ENCODE data around the gene PHB1. TPM values are rescaled to one million over a fixed set of nuclear protein-coding genes. Genes with fewer than 3 reads are reported as not detected.

Gene PHB1
- total RNA-seq, 1 experiment from 2014 or later, result 325 TPM

DNA sequence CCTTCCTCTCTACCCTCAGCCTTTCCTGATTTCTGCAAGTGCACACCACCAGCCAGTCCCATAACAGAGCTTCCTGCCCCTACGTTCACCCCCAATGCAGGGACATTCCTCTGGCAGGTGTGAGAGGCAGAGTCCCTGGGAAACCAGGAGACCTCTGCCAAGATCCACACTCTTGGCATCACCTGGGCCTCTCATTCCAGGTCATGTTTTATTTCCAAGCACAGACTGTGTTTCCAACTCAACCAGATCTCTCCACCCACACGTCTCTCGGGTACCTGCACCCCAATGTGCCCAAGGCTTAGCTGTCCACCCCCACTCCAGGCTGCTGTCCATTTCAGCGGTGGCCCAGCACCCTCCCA, 21.0 kb upstream of the PHB1 start:
- WGBS (ENCODE audit: extremely low coverage, insufficient read length, low lambda C conversion rate), result no CpG with 5 or more reads among the region's 4 CpGs
- H3K4me1 Mint-ChIP-seq, result peaks cover 31 to 40% of the 10 kb centered on the region in 2 experiments
- no peaks in the 10 kb centered on the region for H3K9me3 ChIP-seq (ENCODE audit: control insufficient read depth, low read depth, low read length)
- no peak overlapping the region for H2BK15ac ChIP-seq (ENCODE audit: low read depth, low read length)
- H3K27me3 Mint-ChIP-seq (ENCODE audit: low read depth), result peaks cover 48% of the 10 kb centered on the region
- H3K9ac ChIP-seq (ENCODE audit: extremely low read depth, insufficient read length, low read length), result no peak overlapping the region
- no peak overlapping the region for H4K8ac ChIP-seq (replicated peaks; ENCODE audit: insufficient read length, low read depth, low read length)
- H4K91ac ChIP-seq (ENCODE audit: insufficient read length, low read depth, low read length), result no peak overlapping the region
- H3K27ac ChIP-seq (ENCODE audit: insufficient read length, low read depth, low read length), result no peak overlapping the region
- H2BK20ac ChIP-seq (ENCODE audit: low read depth, low read length, poor library complexity, severe bottlenecking), result no peak overlapping the region
- no peak overlapping the region for H3K14ac ChIP-seq (ENCODE audit: insufficient read depth, low read length)
- no peak overlapping the region for H2BK120ac ChIP-seq (ENCODE audit: low read depth, low read length, poor library complexity, severe bottlenecking)
- no peak for DNase-seq
- no peak overlapping the region for H3T11ph ChIP-seq (ENCODE audit: low read length)
- H2BK5ac ChIP-seq (ENCODE audit: insufficient read length, low read length), result no peak overlapping the region
- no peaks in the 10 kb centered on the region; a peak in 1 of 7 replicates for H3K36me3 Mint-ChIP-seq (ENCODE audit: insufficient read depth in 1 of 3, low read depth in 3 of 3)
- H3K27me3 ChIP-seq (ENCODE audit: insufficient read depth, low read length), result no peaks in the 10 kb centered on the region
- H3K79me1 ChIP-seq (ENCODE audit: insufficient read depth, low read depth, low read length, poor library complexity, severe bottlenecking), result no peaks in the 10 kb centered on the region
- peaks cover 8% of the 10 kb centered on the region for H3K23me2 ChIP-seq (ENCODE audit: insufficient read length, low read depth, low read length, poor library complexity, severe bottlenecking)
- H3K18ac ChIP-seq (ENCODE audit: insufficient read length, low read depth, low read length), result no peak overlapping the region
- no peaks in the 10 kb centered on the region for H3K79me2 ChIP-seq (ENCODE audit: insufficient read depth, low read length)
- H2BK12ac ChIP-seq (ENCODE audit: insufficient read length, low read depth, low read length), result no peak overlapping the region
- H3K4me1 ChIP-seq (ENCODE audit: insufficient read depth, low read length), result peaks cover 6% of the 10 kb centered on the region; the same call in 1 of the 2 replicates
- H4K20me1 ChIP-seq (ENCODE audit: control insufficient read depth, insufficient read depth, insufficient read length), result no peaks in the 10 kb centered on the region
- H4K5ac ChIP-seq (ENCODE audit: insufficient read length, low read depth, low read length), result no peak overlapping the region
- H3K4me2 ChIP-seq (ENCODE audit: insufficient read depth, insufficient read length, low read length), result no peak overlapping the region
- H3K23ac ChIP-seq (ENCODE audit: insufficient read length, low read depth, low read length), result no peak overlapping the region
- no peak overlapping the region for H3K4ac ChIP-seq (ENCODE audit: low read depth, low read length)
- H2AK5ac ChIP-seq (ENCODE audit: insufficient read length, low read length), result no peak overlapping the region
- TF ChIP-seq, protein P1, sequence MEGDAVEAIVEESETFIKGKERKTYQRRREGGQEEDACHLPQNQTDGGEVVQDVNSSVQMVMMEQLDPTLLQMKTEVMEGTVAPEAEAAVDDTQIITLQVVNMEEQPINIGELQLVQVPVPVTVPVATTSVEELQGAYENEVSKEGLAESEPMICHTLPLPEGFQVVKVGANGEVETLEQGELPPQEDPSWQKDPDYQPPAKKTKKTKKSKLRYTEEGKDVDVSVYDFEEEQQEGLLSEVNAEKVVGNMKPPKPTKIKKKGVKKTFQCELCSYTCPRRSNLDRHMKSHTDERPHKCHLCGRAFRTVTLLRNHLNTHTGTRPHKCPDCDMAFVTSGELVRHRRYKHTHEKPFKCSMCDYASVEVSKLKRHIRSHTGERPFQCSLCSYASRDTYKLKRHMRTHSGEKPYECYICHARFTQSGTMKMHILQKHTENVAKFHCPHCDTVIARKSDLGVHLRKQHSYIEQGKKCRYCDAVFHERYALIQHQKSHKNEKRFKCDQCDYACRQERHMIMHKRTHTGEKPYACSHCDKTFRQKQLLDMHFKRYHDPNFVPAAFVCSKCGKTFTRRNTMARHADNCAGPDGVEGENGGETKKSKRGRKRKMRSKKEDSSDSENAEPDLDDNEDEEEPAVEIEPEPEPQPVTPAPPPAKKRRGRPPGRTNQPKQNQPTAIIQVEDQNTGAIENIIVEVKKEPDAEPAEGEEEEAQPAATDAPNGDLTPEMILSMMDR (conservative IDR thresholded peaks at IDR 0.05), result no peak
- peaks cover 0 to 4% of the 10 kb centered on the region in 2 experiments; a peak in 1 of 5 replicates for H3K9me3 Mint-ChIP-seq
- no peak overlapping the region for H2AFZ ChIP-seq (ENCODE audit: low read length)
- H3K27ac Mint-ChIP-seq, result no peak overlapping the region
- H3K4me3 Mint-ChIP-seq, result no peak overlapping the region
- no peak overlapping the region for H3K56ac ChIP-seq (ENCODE audit: insufficient read length, low read depth, low read length)

Measured in H9 (cell line).